GM23338 (cell line): ENCODE results near the gene CENPI. TPM values are rescaled to one million over a fixed set of nuclear protein-coding genes. Genes with fewer than 3 reads are reported as not detected.
"Not testable (repeated sequence)": the region's sequence is repeated elsewhere in the genome, so short reads cannot be mapped to it uniquely, and the experiment has no call there.

ENCODE experiments used
- ATAC-seq: fragments of 200-7000 bp; cut with Tn5 transposase; 3 replicates; pipeline ENCODE4 v1.9.1; 2020
- DNase-seq: peaks from one replicate; pipeline ENCODE4 v3.0.0-alpha.2; 2015; ENCODE audit warnings: low spot score
- H2AFZ ChIP-seq: fragments of 200-600 bp; sonication (generic); 2 replicates; pipeline ENCODE4 v1.8.0; 2016; ENCODE audit warnings: antibody characterized with exemption, mild to moderate bottlenecking, moderate library complexity
- H3F3A ChIP-seq: fragments of 200-600 bp; sonication (generic); replicated peaks from 2 replicates; pipeline ENCODE4 v1.8.0; 2017; ENCODE audit warnings: antibody characterized with exemption, mixed run types, low read depth
- H3K27ac ChIP-seq: fragments of 200-600 bp; sonication (generic); 2 replicates; pipeline ENCODE4 v1.6.1; 2016; ENCODE audit warnings: low read depth
- H3K27me3 ChIP-seq: fragments of 200-600 bp; sonication (generic); 2 replicates; pipeline ENCODE4 v1.8.0; 2016; ENCODE audit warnings: mild to moderate bottlenecking, mixed run types, moderate library complexity; ENCODE audit not compliant: insufficient read depth
- H3K36me3 ChIP-seq: fragments of 200-600 bp; sonication (generic); 2 replicates; pipeline ENCODE4 v1.8.0; 2016; ENCODE audit warnings: mild to moderate bottlenecking; ENCODE audit not compliant: insufficient read depth
- H3K4me1 ChIP-seq: fragments of 200-600 bp; sonication (generic); 2 replicates; pipeline ENCODE4 v1.8.0; 2016; ENCODE audit warnings: mild to moderate bottlenecking, moderate library complexity; ENCODE audit not compliant: insufficient read depth
- H3K4me2 ChIP-seq: fragments of 200-600 bp; sonication (generic); 2 replicates; pipeline ENCODE4 v1.7.1; 2017; ENCODE audit warnings: mixed run types
- H3K4me3 ChIP-seq: fragments of 200-600 bp; sonication (generic); 2 replicates; pipeline ENCODE4 v1.6.1; 2016; ENCODE audit warnings: mixed run types
- H3K79me2 ChIP-seq: fragments of 200-600 bp; sonication (generic); replicated peaks from 2 replicates; pipeline ENCODE4 v1.8.0; 2017; ENCODE audit warnings: mild to moderate bottlenecking; ENCODE audit not compliant: insufficient read depth
- H3K9me2 ChIP-seq: fragments of 200-600 bp; sonication (generic); 2 replicates; pipeline ENCODE4 v1.8.0; 2017; ENCODE audit not compliant: insufficient read depth
- H4K20me1 ChIP-seq: fragments of 200-600 bp; sonication (generic); replicated peaks from 2 replicates; pipeline ENCODE4 v1.8.0; 2017; ENCODE audit warnings: mild to moderate bottlenecking; ENCODE audit not compliant: insufficient read depth
- H3K27ac Mint-ChIP-seq: 2 replicates; pipeline ENCODE4 v1.8.0; 2020; ENCODE audit warnings: inconsistent platforms, mild to moderate bottlenecking, moderate library complexity, mixed read lengths
- H3K27me3 Mint-ChIP-seq: 3 replicates; pipeline ENCODE4 v1.8.0; 2022; ENCODE audit warnings: low read depth, mild to moderate bottlenecking, moderate library complexity, mixed read lengths, inconsistent platforms; ENCODE audit not compliant: insufficient read depth, poor library complexity
- H3K36me3 Mint-ChIP-seq: 3 replicates; pipeline ENCODE4 v1.8.0; 2021; ENCODE audit warnings: low read depth, mild to moderate bottlenecking, inconsistent platforms, moderate library complexity, mixed read lengths
- H3K4me1 Mint-ChIP-seq: 3 replicates; pipeline ENCODE4 v1.8.0; 2020; ENCODE audit warnings: mild to moderate bottlenecking, inconsistent platforms, mixed read lengths
- H3K4me3 Mint-ChIP-seq: 3 replicates; pipeline ENCODE4 v1.8.0; 2021; ENCODE audit warnings: moderate library complexity, mild to moderate bottlenecking, inconsistent platforms, mixed read lengths
- H3K9me3 Mint-ChIP-seq: 3 replicates; pipeline ENCODE4 v1.8.0; 2020; ENCODE audit warnings: moderate library complexity, mild to moderate bottlenecking, inconsistent platforms, mixed read lengths
- CREB1 ChIP-seq: fragments of 250-450 bp; sonication (Bioruptor Pico); IDR thresholded peaks from 2 replicates; pipeline ENCODE4 v1.5.0; 2020; ENCODE audit warnings: low read depth, mild to moderate bottlenecking, moderate library complexity
- EZH2 ChIP-seq: fragments of 200-600 bp; sonication (generic); IDR thresholded peaks from one replicate; pipeline ENCODE4 v1.8.0; 2017; ENCODE audit warnings: antibody characterized with exemption, mild to moderate bottlenecking, low read depth; ENCODE audit not compliant: unreplicated experiment
- EZH2phosphoT487 ChIP-seq: fragments of 200-600 bp; sonication (generic); IDR thresholded peaks from one replicate; pipeline ENCODE4 v1.8.1; 2018; ENCODE audit warnings: antibody characterized with exemption; ENCODE audit not compliant: unreplicated experiment
- NANOG ChIP-seq: IDR thresholded peaks from 2 replicates; pipeline ENCODE4 v1.6.1; 2016; ENCODE audit warnings: antibody characterized with exemption, borderline replicate concordance
- POLR2AphosphoS5 ChIP-seq: IDR thresholded peaks from 2 replicates; pipeline ENCODE4 v1.6.1; 2016; ENCODE audit warnings: antibody characterized with exemption, low read depth
- REST ChIP-seq: IDR thresholded peaks from one replicate; pipeline ENCODE4 v1.6.1; 2018; ENCODE audit warnings: antibody characterized with exemption; ENCODE audit not compliant: unreplicated experiment
- ZNF331 ChIP-seq: fragments of 250-450 bp; sonication (Bioruptor Pico); IDR thresholded peaks from 2 replicates; pipeline ENCODE4 v1.5.0; 2020; ENCODE audit warnings: low read depth, mild to moderate bottlenecking, moderate library complexity
- polyA plus RNA-seq: library from polyadenylated mRNA; unstranded; fragments of >200 nt; fragmentation: Nextera tagmentation; extraction: Ambion mirVana; gene quantifications from 2 replicates; pipeline ENCODE4 v1.2.1, GENCODE V29; 2016
- total RNA-seq: library from RNA; depleted of rRNA; stranded (reverse); fragments of >200 nt; shearing (Covaris generic); gene quantifications from 2 replicates; pipeline ENCODE4 v1.2.3, GENCODE V29; 2014

CENPI gene
- total and polyA plus RNA-seq, 2 experiments from 2014 or later: 7.2 to 41.3 TPM

- peak within 1 kb of the TSS; percentile 66 for H3K4me3 ChIP-seq
- no peaks in the 10 kb centered on the region for H3F3A ChIP-seq
- H3K9me2 ChIP-seq: no peaks in the 10 kb centered on the region
- no peaks in the 10 kb centered on the region for H3K79me2 ChIP-seq
- peak within 1 kb of the TSS; percentile 84 for H3K4me2 ChIP-seq
- Mint-ChIP-seq H3K36me3 (peaks cover 3% of the 10 kb centered on the region; the same call in 2 of the 3 replicates), H3K9me3 (0 out of 3 replicates have a peak, but pooled peaks cover 4% of the 10 kb centered on the region), H3K27me3 (peaks cover 7% of the 10 kb centered on the region), H3K27ac (peak within 1 kb of the TSS; percentile 86), H3K4me3 (peak within 1 kb of the TSS; percentile 82), H3K4me1 (no peaks in the 10 kb centered on the region)
- ATAC-seq: peak; percentile 96
- DNase-seq: peak; percentile 82
- H4K20me1 ChIP-seq: no peaks in the 10 kb centered on the region
- peak within 1 kb of the TSS; percentile 84 for H2AFZ ChIP-seq
- H3K27me3 ChIP-seq: no peaks in the 10 kb centered on the region
- H3K36me3 ChIP-seq: no peaks in the 10 kb centered on the region
- TF ChIP-seq POLR2AphosphoS5 (no peak; the same call in 1 of the 2 replicates), EZH2phosphoT487 (no peak), EZH2 (no peak), ZNF331 (CRISPR knock-in tag) (no peak), CREB1 (CRISPR knock-in tag) (no peak), REST (no peak), NANOG (no peak)
- H3K27ac ChIP-seq: peak within 1 kb of the TSS; percentile 89
- 0 out of 2 replicates have a peak, but pooled peaks cover 3% of the 10 kb centered on the region for H3K4me1 ChIP-seq
Observed at GRCh38 chrX:101051549-101052302, 46.3 kb upstream of the CENPI start, which contains the start of gene TRMT2B. Gene TRMT2B, minus strand, starts transcription at chrX:101052111. Its CDS starts 9,822 bp downstream, at chrX:101042289.

- H3K27ac Mint-ChIP-seq, H3K9me3 Mint-ChIP-seq, DNase-seq, H3K4me3 Mint-ChIP-seq, H3K27ac ChIP-seq, H3K36me3 ChIP-seq, H4K20me1 ChIP-seq, H3K27me3 ChIP-seq, H3K4me1 Mint-ChIP-seq, H3F3A ChIP-seq, H2AFZ ChIP-seq, H3K4me3 ChIP-seq, H3K4me2 ChIP-seq, H3K36me3 Mint-ChIP-seq, H3K9me2 ChIP-seq, H3K4me1 ChIP-seq, H3K79me2 ChIP-seq, ATAC-seq: not testable (repeated sequence)
- H3K27me3 Mint-ChIP-seq: peaks cover 10% of the 10 kb centered on the region
Observed at GRCh38 chrX:101056551-101056950, 41.5 kb upstream of the CENPI start.
